Hematopoietic multipotent progenitor cell treated with erythropoietin and hydrocortisone succinate and interleukin-3 and kit ligand, for 4 days (in vitro differentiated cells): ENCODE results near the gene NPR2.

Experiments
- DNase-seq: peaks from one replicate; pipeline ENCODE4 v3.0.0-alpha.2; 2015

The NPR2 gene

GRCh38 chr9:35801328-35802128, 10.1 kb downstream of the NPR2 start:
- no peak for DNase-seq

GRCh38 chr9:35806101-35806500, 14.7 kb downstream of the NPR2 start:
- DNase-seq, result no peak

DNA sequence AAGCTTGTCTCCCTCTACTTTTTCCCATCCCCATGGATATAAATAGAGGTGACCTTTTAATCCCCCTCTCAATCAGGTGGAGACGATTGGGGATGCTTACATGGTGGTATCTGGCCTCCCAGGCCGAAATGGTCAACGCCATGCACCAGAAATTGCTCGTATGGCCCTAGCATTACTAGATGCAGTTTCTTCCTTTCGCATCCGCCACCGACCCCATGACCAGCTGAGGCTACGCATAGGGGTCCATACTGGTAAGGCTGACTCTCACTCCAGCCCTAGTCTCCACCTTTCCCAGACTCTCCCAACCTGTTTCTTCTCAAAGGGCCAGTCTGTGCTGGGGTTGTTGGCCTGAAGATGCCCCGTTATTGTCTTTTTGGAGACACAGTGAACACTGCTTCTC, 17.0 kb downstream of the NPR2 start:
- no peak for DNase-seq

DNA sequence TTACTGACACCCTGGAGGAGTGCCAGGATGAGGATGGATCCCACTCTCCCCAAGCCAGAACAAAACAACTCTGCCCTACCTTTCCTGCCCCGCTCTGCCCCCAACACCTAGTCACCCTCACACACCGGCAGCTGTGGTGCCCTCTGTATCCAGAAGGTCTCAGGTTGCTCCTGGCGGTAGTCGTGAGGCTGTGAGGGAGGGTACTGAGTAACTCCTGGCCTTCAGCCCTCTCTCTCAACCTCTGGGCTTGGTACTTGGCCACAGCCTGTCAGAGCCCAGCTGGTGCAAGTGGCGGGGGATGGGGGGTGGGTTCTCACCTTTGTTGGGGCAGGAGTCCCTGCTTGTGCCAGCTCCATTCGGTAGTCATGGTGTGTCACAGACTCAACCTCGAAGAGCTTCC, 18.7 kb downstream of the NPR2 start:
- DNase-seq, result no peak

GRCh38 chr9:35811381-35812024, 20.1 kb downstream of the NPR2 start:
- DNase-seq, result no peak

DNA sequence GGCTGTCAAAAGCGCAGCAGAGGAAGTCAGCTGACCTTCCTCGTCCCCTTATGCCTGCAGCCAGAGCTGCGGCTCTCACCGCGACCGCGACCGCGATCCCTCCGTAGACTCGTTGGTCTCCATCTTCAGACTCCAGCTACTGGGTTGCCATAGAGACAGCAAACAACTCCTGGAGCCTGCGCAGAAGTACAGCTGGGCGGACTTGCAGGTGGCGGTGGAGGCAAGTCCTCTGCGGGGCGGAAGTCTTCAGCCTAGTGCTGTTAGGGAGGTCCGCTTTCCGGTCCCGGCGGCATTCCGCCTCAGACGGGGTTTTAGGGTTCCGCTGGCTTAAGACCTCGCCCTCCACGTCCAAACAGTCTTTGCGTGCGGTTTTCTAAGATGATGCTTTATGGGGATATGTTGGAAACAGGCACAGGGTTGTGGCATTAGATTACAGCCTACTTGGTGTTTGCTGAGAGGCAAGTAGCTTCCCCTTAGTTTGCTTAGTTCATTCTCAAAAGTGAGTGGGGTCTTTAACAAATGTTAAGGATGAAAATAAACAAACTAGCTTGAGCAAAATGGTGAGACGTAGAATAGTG, 20.7 kb downstream of the NPR2 start, which contains the start of gene SPAG8:
TSS of gene SPAG8 (minus strand) at position 238 of the 578 bp plus-strand sequence. CDS start at position 123, 115 bp downstream.
- DNase-seq, result peak; percentile 99

- DNase-seq, result peak; percentile 44
Observed at GRCh38 chr9:35813434-35814105, 22.2 kb downstream of the NPR2 start.

DNA sequence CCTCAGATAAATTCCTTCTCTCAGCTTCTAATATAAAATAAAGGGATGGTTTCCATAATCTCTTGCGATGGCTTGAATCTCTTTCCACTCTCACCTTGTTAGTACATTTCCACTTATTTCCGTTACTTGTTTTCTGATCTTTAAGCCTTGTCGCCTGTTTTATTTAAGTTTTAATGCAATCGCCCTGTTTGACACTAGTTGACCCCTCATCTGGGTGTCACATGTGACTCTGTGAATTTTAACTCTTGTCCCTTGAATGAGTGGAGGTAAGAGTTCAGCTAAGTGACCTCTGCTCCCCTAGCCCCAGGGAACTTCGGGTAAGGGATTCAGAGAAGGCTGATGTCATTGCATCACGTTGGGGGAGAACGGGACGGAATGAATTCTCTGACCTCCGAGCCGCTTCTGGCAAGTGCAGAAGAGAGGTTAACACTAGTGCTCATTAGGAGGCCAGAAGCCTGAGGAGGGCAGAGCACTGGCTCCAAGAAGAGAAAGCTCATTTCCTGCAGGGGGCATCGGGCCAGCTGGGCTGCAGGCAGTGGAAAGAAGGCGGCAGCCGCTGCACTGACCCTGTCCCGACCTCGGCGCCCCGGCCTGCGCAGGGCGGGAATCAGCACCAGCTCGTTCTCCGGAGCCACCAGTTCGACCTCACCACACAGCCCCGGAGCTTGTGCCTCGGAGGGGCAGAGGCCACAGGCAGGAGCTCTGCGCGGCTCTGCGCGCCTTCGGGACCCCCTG, 22.9 kb downstream of the NPR2 start:
- peak; percentile 88 for DNase-seq

- DNase-seq, result peak; percentile 99
Observed at GRCh38 chr9:35814841-35815543, 23.6 kb downstream of the NPR2 start, which contains the start of gene HINT2. TSS of gene HINT2 (minus strand) at chr9:35815042. CDS start at chr9:35814979, 63 bp downstream.

GRCh38 chr9:35816708-35817107, 25.3 kb downstream of the NPR2 start:
- DNase-seq, result no peak

DNA sequence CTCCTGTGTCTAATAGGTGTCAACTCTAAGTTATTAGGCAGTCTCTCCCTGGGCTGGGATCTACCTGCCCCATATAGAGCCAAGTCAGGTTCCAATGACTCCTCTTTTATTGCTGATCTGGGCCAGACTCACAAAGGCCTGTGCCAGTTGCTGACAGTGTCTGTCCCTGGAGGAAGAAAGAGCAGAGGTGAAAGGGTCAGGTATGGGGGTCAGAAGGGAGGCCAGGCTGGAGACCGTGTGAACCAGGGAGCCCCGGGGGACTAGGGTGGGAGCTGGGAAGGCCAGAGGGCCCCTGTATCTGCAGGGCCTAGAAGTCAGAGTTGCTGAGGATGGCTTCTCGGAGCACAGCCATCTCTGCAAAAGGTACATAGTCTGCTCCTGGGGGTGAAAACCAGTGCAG, 26.9 kb downstream of the NPR2 start:
- DNase-seq, result no peak

- peak; percentile 27 for DNase-seq
Observed at GRCh38 chr9:35820076-35820475, 28.7 kb downstream of the NPR2 start.

GRCh38 chr9:35822926-35823325, 31.5 kb downstream of the NPR2 start:
- DNase-seq, result no peak

DNA sequence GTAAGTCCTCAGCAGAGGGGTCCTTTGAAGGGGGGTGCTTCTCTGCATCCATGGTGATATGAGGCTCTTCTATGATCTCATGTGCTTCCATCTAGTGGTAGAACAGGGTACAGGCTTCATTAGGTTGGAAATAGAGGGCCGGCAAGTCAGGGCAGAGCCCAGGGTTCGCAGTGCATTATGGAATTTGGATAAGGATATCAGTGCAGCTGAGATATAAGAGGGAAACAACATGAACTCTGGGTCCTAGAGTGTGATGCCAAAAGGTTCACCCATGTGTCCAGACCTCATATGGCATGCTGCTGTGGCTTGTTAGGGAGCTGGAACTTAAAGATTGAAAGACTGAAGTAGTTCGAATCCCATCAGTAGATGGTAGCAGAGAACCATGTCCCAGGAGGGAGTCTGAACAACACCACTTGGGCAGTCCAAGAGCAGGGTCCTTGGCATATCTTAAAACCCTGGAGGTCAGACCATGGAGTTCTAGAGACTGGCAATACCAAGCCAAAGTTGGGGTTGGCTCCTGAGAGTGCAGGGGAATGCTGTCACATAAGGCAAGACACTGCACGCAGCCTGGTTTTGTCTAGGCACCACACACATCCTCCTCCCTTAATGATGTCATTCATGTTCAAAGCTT, 34.8 kb downstream of the NPR2 start:
- DNase-seq, result peak; percentile 84

DNA sequence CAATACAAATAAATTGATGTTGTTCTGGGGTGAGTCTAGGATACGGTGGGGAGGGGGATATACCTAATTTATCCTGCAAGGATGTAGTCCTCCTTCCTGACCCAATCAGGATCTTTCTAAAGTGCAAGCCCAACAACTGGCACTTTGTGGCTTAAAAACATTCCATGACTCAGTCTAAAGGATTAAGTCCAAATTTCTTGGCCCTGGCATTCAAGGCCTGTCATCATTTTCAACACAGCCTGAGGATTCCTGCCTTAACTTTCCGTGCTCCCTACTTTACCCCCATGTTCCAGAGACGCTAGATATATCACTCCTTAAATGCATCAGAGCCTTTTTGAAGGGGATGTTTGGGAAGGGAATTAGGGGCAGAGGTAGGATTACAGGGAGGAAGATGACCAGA, 36.1 kb downstream of the NPR2 start:
- DNase-seq, result no peak

DNA sequence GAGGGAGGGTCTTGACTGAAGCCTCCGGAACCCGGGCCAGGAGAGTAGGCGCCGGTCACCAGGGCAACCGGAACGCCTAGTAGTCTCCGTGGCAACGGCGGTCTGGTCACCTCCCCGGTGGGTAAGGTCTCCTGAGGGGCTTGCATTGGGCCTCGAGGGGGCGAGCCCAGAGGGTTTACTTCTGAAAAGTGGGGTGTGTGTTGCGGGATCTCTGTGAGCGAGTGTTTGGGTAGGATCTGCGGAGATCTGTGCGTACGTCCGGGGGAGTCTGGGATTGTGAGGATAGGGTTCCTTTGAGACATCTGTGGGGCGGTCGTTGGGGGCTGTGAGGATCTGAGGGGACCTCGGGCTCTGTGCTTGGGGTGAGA, 37.3 kb downstream of the NPR2 start, which contains the start of gene FAM221B:
TSS of gene FAM221B (minus strand) at position 17 of the 368 bp plus-strand sequence. CDS start 2,571 bp downstream, outside the sequence.
- no peak for DNase-seq

DNA sequence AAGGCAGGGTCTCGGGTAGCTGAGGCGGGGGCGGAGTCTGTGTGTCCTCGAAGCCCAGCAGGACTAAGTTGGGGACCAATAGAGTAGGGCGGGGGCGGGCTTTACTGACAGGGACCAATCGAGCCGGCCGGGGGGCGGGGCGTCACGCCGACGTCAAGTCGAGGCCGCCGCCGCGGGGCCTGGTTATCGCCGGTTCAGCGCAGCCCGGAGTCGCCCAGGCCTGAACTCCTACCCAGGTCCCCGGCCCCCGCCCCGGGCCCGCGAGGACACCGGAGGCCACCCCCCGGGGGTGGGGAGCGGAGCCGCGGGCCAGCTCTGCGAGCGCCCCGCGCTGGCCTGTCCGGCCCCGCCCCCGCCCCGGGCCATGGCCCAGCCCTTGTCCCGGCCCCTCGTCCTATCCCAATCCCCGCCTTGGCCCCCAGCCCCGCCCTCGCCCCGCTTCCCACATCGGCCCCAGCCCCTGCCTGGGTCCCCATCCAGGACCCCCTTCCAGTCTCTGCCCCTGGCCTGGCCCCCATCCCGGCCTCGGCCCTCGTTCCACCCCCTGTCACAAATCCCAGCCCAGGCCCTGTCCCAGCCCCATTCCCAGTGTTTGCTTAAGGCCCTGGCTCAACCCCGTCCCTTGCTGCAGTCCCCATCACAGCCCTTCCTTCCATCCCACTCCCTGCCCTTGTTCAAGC, 37.8 kb downstream of the NPR2 start, which contains the start of gene TMEM8B:
TSS of gene TMEM8B (plus strand) at position 145 of the 680 bp plus-strand sequence. CDS start at position 365, 220 bp downstream.
- peak; percentile 97 for DNase-seq

- DNase-seq, result no peak
Observed at GRCh38 chr9:35829764-35830096, 38.3 kb downstream of the NPR2 start.

- DNase-seq, result no peak
Observed at GRCh38 chr9:35831040-35831439, 39.6 kb downstream of the NPR2 start.

GRCh38 chr9:35832814-35833213, 41.4 kb downstream of the NPR2 start:
- DNase-seq, result no peak
